ENCODE results near the gene ATAT1.

ATAT1 gene

DNA sequence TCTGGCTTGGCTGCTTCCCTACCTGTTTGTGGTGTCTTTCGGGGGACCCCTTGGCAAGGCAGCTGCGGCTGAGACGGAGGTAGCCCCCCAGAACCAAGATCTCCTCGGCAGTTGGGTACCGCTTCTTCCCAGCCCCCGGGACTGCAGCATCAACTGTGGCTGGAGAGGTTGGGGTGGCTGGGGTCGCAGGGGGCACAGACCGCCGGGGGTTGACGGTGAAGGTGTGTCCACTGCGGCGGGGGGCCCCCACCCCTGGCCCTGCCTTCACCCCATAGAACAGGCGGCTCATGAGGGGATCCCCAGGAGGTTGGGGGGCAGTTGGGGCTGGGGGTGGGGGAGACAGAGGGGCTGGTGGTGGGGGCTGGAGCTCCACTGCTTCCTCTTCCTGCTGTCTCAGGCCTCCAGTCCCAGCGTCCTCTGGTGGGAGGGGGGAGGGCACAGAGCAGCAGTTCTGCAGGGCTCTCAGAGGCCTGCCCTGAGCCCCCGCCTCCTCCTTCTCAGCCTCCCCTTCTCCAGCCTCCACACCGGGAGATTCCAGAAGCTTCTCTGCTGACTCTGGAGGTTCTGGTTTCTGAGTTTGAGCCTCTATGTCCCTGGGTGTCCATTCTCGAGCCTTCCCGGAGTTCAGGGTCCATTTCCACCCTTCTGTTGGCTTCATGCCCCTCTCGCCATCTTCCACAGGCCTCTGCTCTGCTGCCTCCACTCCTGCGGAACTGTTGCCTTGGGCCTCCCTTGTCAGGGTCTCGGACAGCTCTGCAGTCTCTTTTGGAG lies 57.9 kb downstream of the ATAT1 start:
- no peak for DNase-seq

- DNase-seq: no peak
These were observed 58.7 kb downstream of the ATAT1 start for GRCh38 chr6:30685157-30686008.

GRCh38 chr6:30686009-30686907 lies 59.6 kb downstream of the ATAT1 start, which contains the start of gene PPP1R18:
TSS of gene PPP1R18 (minus strand) at chr6:30686645. CDS start at chr6:30686018, 627 bp downstream.
- DNase-seq: no peak

- DNase-seq: peak; percentile 63 to 87
These were observed 60.4 kb downstream of the ATAT1 start for GRCh38 chr6:30686908-30687658.

DNA sequence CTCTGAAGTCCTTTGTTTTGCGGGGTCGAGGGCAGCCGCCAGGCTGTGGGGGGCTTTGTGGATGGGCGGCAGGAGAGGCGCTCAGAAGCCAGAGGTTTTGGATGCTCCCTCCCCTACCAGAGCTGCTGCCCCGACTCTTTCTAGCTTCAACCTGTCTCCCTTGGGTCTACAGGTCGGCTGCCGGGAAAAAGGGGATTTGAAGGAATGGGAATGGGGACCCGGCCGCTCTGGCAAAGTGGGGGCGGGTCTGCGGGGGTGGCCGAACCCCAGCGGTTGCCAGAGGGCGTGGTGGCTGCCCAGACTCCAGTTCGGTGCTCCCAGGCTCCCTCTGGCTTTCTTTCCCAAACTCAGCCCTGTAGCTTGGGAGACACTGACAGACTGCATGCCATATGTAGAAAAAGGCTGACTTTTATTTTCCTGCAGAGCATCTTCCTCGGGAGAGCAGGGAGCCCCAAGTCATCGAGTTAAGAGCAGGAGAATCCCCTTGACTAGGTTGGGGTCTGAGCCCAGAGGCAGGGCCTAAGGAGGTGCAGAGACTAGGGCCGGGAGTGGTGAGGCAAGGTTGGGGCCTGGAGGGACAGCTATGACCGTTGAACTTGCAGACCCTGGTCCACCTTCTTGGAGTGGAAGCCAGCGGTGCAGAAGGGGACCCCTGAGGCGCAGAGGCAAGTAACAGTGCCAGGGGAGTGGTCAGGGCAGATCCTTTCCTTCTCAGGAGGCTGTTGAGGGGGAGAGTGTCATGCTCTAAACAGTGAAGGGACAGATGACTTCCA lies 61.2 kb downstream of the ATAT1 start:
- DNase-seq: no peak

GRCh38 chr6:30688569-30688968 lies 61.9 kb downstream of the ATAT1 start:
- no peak for DNase-seq

DNA sequence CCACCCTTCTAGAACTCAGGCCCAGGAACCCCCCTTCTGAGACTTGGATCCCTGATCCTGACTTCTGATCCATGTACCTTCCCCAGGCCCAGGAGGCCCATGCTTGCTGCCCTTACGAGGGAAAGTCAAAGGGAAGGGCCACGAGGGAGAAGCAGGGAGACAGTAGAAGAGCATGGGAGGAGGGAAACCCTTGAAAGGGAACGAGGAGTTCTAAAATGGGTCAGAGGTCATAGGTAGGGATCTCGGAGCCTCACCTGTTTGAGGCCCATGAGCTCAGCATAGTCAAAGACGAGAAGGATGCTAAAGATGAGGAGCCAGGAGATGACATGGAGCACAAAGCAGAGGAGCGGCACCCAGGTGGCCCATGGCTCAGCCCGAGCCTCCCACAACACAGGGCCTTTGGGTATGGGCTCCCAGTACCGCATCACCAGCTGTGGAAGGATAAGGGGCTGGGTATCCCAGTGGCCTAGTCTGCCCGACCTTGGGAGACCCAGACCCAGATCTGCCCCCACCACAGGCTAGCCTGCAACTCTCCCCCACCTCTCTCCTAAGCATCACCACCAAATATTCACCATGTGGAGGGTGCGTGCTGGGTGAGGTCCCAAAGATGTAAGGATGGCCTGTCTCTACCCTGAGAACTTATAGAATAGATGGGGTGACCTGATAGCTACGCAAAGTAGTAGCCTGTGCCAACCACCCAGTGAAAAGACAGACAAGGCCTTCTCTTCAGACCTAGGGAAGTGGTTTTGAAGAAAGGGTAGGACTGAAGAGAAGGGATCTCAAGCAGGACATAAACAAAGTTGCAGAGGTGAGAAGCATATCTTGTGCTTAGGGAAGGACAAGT lies 62.6 kb downstream of the ATAT1 start:
- no peak for DNase-seq

GRCh38 chr6:30689985-30690384 lies 63.3 kb downstream of the ATAT1 start:
- DNase-seq: no peak

GRCh38 chr6:30690403-30691207 lies 63.9 kb downstream of the ATAT1 start, which contains the start of gene NRM:
TSS of gene NRM (minus strand) at chr6:30690984. CDS start at chr6:30690974, 10 bp downstream.
- peak; percentile 75 to 85 for DNase-seq

DNA sequence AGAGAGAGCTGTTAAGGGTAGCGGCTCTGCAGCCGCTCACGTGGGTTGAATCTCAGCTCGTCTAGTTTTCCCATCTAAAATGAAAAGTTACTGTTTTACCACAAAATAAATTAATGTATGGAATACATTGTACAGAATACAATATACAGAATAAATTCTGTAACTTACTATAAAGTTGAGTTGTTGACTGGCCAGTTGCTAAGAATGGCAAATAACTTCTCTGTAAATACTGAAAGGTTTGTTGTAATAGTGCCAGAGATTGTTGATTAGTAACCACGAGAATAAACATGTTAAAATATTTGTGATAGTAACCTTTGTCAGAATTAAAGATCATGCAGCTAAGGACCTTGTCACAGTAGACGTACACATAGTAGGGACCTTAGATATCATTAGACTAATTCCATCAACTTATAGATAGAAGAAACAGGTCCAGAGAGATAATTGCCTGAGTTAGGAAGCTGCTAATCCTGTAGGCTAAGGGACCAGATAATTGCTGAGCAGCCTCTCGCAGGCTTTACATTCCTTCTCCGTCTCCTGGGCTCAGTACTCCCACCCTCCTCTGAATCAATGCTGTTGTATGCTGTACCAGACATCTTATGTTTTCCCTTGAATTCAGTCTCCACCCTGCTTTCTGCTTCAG lies 64.7 kb downstream of the ATAT1 start:
- no peak for DNase-seq
